ENCODE measurements around the gene APBB1IP.

DNA sequence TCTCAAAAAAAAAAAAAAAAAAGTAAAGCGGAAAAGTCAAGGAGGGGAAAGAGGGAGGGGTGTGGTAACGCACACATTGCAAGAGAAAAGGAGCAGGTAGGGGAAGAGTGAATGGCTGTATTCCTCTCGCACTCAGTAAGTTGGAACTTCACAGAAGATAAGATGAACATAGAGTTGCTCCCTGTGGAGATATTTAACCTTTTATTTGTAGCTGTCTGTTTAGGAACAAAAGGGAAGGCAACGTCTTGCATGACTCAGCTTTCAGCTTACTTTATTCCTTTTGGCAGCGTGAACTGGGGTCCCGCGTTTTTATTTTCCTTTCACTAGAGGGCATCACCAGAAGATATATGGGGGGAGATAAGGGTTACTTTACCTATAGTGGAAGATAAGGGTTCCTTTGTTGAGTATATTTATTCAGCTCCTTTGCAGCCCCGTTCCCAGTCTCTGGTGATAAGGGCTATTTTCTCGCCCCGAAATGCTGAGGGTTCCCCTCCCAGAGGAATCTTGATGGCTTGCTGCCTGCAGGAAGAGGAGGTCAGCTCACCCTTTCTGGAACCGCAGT, 78.5 kb downstream of the APBB1IP start:
- TF ChIP-seq, protein P1, sequence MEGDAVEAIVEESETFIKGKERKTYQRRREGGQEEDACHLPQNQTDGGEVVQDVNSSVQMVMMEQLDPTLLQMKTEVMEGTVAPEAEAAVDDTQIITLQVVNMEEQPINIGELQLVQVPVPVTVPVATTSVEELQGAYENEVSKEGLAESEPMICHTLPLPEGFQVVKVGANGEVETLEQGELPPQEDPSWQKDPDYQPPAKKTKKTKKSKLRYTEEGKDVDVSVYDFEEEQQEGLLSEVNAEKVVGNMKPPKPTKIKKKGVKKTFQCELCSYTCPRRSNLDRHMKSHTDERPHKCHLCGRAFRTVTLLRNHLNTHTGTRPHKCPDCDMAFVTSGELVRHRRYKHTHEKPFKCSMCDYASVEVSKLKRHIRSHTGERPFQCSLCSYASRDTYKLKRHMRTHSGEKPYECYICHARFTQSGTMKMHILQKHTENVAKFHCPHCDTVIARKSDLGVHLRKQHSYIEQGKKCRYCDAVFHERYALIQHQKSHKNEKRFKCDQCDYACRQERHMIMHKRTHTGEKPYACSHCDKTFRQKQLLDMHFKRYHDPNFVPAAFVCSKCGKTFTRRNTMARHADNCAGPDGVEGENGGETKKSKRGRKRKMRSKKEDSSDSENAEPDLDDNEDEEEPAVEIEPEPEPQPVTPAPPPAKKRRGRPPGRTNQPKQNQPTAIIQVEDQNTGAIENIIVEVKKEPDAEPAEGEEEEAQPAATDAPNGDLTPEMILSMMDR (IDR thresholded peaks at IDR 0.05) = no peak
- no peak for TF ChIP-seq ZFX (IDR thresholded peaks at IDR 0.05; ENCODE audit: borderline replicate concordance)

Data from 22Rv1 (cell line).